Skeletal muscle tissue (tissue), 4 donors: ENCODE results near the gene NOX1. TPM values are rescaled to one million over a fixed set of nuclear protein-coding genes. Genes with fewer than 3 reads are reported as not detected.

Experiments
- H3K27ac ChIP-seq: one replicate; pipeline ENCODE4 v1.7.0; 2013; ENCODE audit warnings: mild to moderate bottlenecking, low read depth, low read length, inconsistent platforms
- H3K27me3 ChIP-seq, 3 donors: one replicate each; pipeline ENCODE4 v1.7.0; 2013; ENCODE audit warnings: low read length in 3 of 3; ENCODE audit not compliant: control insufficient read depth in 3 of 3, insufficient read depth in 3 of 3
- H3K36me3 ChIP-seq, 3 donors: one replicate each; pipeline ENCODE4 v1.7.0; 2013; ENCODE audit warnings: low read length in 3 of 3; ENCODE audit not compliant: control insufficient read depth in 3 of 3, insufficient read depth in 3 of 3
- H3K4me1 ChIP-seq, 3 donors: one replicate each; pipeline ENCODE4 v1.7.0; 2013; ENCODE audit warnings: low read length in 3 of 3, mild to moderate bottlenecking in 3 of 3; ENCODE audit not compliant: control insufficient read depth in 3 of 3, insufficient read depth in 3 of 3
- H3K4me3 ChIP-seq, 3 donors: one replicate each; pipeline ENCODE4 v1.7.0; 2013; ENCODE audit warnings: low read length in 3 of 3
- H3K9ac ChIP-seq, 3 donors: one replicate each; pipeline ENCODE4 v1.7.0; 2013; ENCODE audit warnings: low read length in 3 of 3, mild to moderate bottlenecking in 3 of 3, moderate library complexity in 2 of 3, low read depth in 1 of 3
- H3K9me3 ChIP-seq, 3 donors: one replicate each; pipeline ENCODE4 v1.7.0; 2013; ENCODE audit warnings: low read length in 3 of 3; ENCODE audit not compliant: control insufficient read depth in 3 of 3
- total RNA-seq: library from RNA; depleted of rRNA; stranded (reverse); fragments of >200 nt; gene quantifications from one replicate; pipeline ENCODE4 v1.2.3, GENCODE V29; 2014
- donor health status: Osteomylitis.

Gene NOX1
- total RNA-seq, 1 donor from 2014 or later: not detected

DNA sequence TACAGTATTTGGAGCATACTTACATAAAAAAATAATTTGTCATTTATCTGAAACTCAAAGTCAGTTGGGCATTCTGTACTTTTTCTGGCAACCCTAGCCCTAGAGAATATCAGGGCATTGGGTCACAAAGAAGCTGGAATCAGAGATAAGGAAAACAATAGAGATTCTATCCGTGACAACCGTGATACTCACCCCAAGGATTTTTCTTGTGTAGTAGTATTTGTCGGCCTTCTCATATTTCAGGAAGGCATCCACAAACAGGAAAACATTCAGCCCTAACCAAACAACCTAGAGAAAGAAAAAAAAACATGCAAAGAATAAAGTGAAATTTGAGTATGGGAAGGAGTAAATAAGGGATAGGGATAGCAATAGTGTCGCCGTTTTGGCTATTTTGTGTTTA lies 3.6 kb downstream of the NOX1 start:
- no peaks in the 10 kb centered on the region for H3K27me3 ChIP-seq
- no peak overlapping the region for H3K27ac ChIP-seq
- no peaks in the 10 kb centered on the region for H3K9me3 ChIP-seq
- H3K9ac ChIP-seq: no peak overlapping the region
- H3K4me1 ChIP-seq: no peaks in the 10 kb centered on the region
- no peak overlapping the region for H3K4me3 ChIP-seq
- H3K36me3 ChIP-seq: no peaks in the 10 kb centered on the region

GRCh38 chrX:100868273-100868672 lies 5.9 kb downstream of the NOX1 start:
- Histone ChIP-seq H3K36me3 (no peaks in the 10 kb centered on the region), H3K27ac (no peak overlapping the region), H3K9ac (no peak overlapping the region), H3K9me3 (no peaks in the 10 kb centered on the region), H3K4me3 (no peak overlapping the region), H3K4me1 (no peaks in the 10 kb centered on the region), H3K27me3 (no peaks in the 10 kb centered on the region)

DNA sequence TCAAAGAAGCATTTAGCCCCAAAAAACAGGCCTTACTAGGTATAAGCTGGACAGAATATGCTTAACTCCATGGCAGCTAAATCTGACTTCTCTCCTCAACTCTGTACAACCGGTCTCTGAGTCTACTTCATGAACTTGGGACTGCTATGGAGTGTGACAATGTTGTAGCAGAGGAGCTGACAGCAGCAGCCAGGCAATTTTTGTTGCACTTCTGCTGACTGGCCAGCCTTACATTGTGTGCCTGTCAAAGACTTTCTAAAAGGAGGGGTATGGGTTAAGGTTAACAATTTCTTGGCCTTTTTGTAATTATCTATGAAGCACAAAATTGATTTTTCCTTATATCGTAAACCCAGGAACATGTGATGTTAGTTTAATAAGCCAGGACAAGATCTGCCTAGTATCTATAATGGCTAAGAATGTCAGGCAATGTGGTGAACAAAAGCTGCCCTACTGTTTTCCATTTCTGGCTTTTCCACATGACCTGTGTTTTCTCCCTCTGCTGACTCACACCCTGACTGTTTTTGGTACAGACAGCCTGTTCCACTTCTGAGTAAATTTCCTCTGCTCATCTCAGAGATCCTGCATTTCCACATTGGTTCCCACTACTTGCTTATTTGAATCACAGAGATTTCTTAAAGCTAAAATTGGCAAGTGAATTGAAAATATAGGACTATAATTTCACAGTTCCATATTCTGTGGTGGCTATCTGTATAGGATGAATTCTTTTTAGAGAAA lies 9.3 kb downstream of the NOX1 start:
- no peaks in the 10 kb centered on the region for H3K9me3 ChIP-seq
- no peak overlapping the region for H3K27ac ChIP-seq
- H3K27me3 ChIP-seq: peaks cover 0 to 2% (median 0%) of the 10 kb centered on the region in 3 donors
- no peak overlapping the region for H3K9ac ChIP-seq
- no peak overlapping the region for H3K4me3 ChIP-seq
- no peaks in the 10 kb centered on the region for H3K36me3 ChIP-seq
- H3K4me1 ChIP-seq: no peaks in the 10 kb centered on the region

DNA sequence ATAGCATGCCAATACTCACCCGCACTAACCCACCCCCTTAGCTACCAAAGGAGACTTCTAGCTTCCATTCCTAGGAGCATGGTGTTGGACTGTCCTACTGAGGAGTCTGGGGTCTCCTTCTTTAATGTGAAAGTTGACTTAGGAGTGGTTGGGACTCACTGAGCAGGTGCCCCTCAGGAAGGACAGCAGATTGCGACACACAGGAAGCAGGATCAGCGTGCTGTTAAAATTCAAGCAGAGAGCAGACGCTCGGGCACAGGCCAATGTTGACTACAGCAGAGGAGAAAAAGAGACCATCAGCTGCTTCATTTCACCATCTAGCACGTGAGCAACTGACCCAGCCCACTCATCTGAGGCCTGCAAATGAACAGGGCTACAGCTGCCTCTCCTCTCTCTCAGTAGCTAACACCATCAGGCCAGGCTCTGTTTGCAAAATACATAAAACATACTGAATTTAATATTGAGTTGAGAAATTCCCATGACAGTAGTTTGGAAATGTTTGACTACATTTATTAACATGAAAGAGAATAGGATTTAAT lies 10.8 kb downstream of the NOX1 start:
- no peaks in the 10 kb centered on the region for H3K36me3 ChIP-seq
- peaks cover 0 to 2% (median 0%) of the 10 kb centered on the region in 3 donors for H3K27me3 ChIP-seq
- H3K9ac ChIP-seq: no peak overlapping the region
- H3K27ac ChIP-seq: no peak overlapping the region
- H3K4me3 ChIP-seq: no peak overlapping the region
- H3K4me1 ChIP-seq: no peaks in the 10 kb centered on the region
- no peaks in the 10 kb centered on the region for H3K9me3 ChIP-seq

DNA sequence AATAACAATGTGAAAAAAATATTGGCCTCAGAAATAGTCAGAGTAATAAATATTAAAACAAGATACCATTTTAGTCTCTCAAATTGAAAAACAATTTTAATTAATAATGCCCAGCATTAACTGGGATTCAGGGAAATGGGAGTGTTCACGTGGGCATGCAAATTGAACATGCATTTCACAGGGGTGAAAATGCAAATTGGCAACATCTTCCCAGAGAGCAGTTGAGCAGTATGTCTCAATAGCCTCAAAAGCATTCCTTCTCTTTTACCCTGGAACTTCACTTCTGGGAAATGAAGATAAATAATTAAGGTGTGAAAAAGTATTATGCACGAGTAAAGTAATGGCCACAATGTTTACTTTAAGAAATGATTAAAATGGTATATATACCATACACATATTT lies 21.3 kb downstream of the NOX1 start:
- H3K27ac ChIP-seq: no peak overlapping the region
- H3K4me3 ChIP-seq: no peak overlapping the region
- no peaks in the 10 kb centered on the region for H3K4me1 ChIP-seq
- no peaks in the 10 kb centered on the region for H3K27me3 ChIP-seq
- no peak overlapping the region for H3K9ac ChIP-seq
- H3K9me3 ChIP-seq: no peaks in the 10 kb centered on the region
- H3K36me3 ChIP-seq: no peaks in the 10 kb centered on the region

DNA sequence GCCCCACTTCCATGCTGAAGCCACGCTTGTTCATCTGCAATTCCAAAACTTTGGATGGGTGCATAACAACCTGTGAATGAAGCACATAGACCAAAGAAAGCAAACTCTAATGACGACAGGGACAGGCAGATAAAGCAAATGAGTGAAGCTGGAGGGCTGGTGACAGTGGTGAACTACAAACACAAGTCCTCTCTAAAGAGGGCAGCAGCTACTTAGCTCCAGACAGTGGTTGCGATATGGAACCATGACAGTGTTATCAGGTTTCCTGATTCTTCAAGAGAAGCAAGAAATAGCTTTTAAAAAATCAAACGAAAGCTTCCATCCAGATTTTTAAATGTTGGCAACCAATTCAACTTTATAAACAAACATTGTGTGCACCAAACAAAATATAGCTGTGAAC lies 23.8 kb downstream of the NOX1 start:
- no peaks in the 10 kb centered on the region for H3K36me3 ChIP-seq
- H3K4me1 ChIP-seq: no peaks in the 10 kb centered on the region
- H3K9me3 ChIP-seq: no peaks in the 10 kb centered on the region
- no peak overlapping the region for H3K9ac ChIP-seq
- H3K27me3 ChIP-seq: no peaks in the 10 kb centered on the region
- H3K27ac ChIP-seq: no peak overlapping the region
- H3K4me3 ChIP-seq: no peak overlapping the region

GRCh38 chrX:100831219-100831946 lies 42.8 kb downstream of the NOX1 start:
- no peaks in the 10 kb centered on the region for H3K27me3 ChIP-seq
- no peak overlapping the region for H3K9ac ChIP-seq
- no peak overlapping the region for H3K27ac ChIP-seq
- no peaks in the 10 kb centered on the region for H3K4me1 ChIP-seq
- no peaks in the 10 kb centered on the region for H3K9me3 ChIP-seq
- H3K36me3 ChIP-seq: peaks cover 17 to 33% (median 26%) of the 10 kb centered on the region in 3 donors
- H3K4me3 ChIP-seq: no peak overlapping the region

GRCh38 chrX:100830547-100830946 lies 43.6 kb downstream of the NOX1 start:
- Histone ChIP-seq H3K27me3 (no peaks in the 10 kb centered on the region), H3K4me1 (no peaks in the 10 kb centered on the region), H3K36me3 (peaks cover 17 to 34% (median 26%) of the 10 kb centered on the region in 3 donors), H3K9ac (no peak overlapping the region), H3K27ac (no peak overlapping the region), H3K9me3 (no peaks in the 10 kb centered on the region), H3K4me3 (no peak overlapping the region)

DNA sequence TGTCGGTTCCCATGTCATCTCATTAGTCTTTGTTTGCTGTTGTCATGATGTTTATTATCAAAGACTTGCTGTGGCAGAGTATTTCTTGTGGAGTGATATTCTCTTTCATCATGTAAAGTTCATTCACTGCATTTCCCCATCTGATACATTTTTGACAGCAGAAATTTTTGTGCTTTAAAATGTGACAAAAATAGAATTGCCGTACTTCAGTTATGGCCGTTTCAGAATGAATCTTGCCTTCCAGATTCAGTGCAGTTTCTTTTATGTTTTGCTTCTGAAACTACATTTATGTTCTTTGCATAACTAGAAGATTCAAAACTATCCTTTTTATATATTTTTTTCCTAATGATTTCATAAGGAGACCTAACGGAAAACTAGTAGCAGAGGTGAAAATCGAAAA lies 44.0 kb downstream of the NOX1 start:
- H3K4me1 ChIP-seq: no peaks in the 10 kb centered on the region
- no peak overlapping the region for H3K9ac ChIP-seq
- no peak overlapping the region for H3K27ac ChIP-seq
- H3K36me3 ChIP-seq: peaks cover 17 to 34% (median 26%) of the 10 kb centered on the region in 3 donors
- H3K27me3 ChIP-seq: no peaks in the 10 kb centered on the region
- H3K9me3 ChIP-seq: no peaks in the 10 kb centered on the region
- no peak overlapping the region for H3K4me3 ChIP-seq

DNA sequence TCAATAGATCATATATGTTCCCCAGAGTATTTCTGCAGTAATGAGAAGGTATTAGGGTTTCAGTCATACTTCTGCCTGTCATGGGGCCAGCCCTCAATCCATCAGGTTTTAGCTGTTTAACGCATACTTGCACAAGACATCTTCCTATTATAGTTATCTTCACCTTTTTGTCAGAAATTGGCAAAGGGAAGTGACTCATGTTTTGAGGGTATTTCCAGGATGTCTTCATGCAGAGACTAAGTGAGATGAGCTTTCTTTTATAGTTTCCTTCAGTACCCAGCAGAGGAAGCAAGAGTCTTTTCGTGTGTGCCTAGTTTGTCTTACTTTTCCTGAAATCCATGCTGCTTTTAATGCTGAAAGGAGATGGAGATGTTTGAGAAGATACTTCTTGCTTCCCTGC lies 44.4 kb downstream of the NOX1 start:
- no peak overlapping the region for H3K9ac ChIP-seq
- H3K4me1 ChIP-seq: no peaks in the 10 kb centered on the region
- peaks cover 17 to 34% (median 26%) of the 10 kb centered on the region in 3 donors for H3K36me3 ChIP-seq
- no peak overlapping the region for H3K4me3 ChIP-seq
- no peak overlapping the region for H3K27ac ChIP-seq
- H3K27me3 ChIP-seq: no peaks in the 10 kb centered on the region
- H3K9me3 ChIP-seq: no peaks in the 10 kb centered on the region
